ENCODE data around the gene MAJIN.

Gene MAJIN

DNA sequence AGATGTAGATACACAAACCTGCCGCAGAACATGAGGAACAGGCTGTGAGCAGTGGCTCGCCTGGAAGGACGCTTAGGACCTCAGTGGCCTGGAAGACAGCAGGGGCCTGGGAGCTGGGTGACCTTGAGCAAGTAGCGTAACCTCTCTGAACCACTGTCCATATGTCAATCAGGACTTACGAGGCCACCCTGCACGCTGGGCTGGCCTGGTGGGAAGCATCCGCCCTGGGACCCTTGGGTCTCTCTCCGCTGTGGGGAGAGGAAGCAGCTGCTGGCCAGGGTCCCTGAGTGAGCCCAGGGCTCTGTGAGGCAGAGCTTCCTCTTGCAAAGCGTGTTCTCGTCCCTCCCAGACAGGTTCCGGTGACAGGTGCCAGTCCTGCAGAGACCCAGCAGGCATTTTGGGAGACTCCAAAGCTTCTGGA lies 79.5 kb downstream of the MAJIN start:
- DNase-seq (ENCODE audit: low spot score), result no peak

- DNase-seq (ENCODE audit: low spot score), result no peak
These were observed 80.0 kb downstream of the MAJIN start for GRCh38 chr11:64891880-64892279.

- no peak for DNase-seq (ENCODE audit: low spot score)
These were observed 80.6 kb downstream of the MAJIN start for GRCh38 chr11:64891215-64891848.

GRCh38 chr11:64890522-64890939 lies 81.4 kb downstream of the MAJIN start:
- no peak for DNase-seq (ENCODE audit: low spot score)

- DNase-seq (ENCODE audit: low spot score), result no peak
These were observed 83.0 kb downstream of the MAJIN start for GRCh38 chr11:64888729-64889511.

- no peak for DNase-seq (ENCODE audit: low spot score)
These were observed 83.5 kb downstream of the MAJIN start for GRCh38 chr11:64888406-64888728.
